Smooth muscle cell (in vitro differentiated cells): ENCODE results near the gene SYNGR1. TPM values are rescaled to one million over a fixed set of nuclear protein-coding genes. Genes with fewer than 3 reads are reported as not detected.

ENCODE experiments used
- DNase-seq: peaks from one replicate; lab custom pipeline; 2025; ENCODE audit not compliant: unreplicated experiment; lab: John Stamatoyannopoulos, UW
- H2AFZ ChIP-seq: fragments of 200-600 bp; sonication (generic); 2 replicates; pipeline ENCODE4 v1.6.0; 2016; ENCODE audit warnings: antibody characterized with exemption, low read depth, mild to moderate bottlenecking
- H3F3A ChIP-seq: fragments of 200-600 bp; sonication (generic); 2 replicates; pipeline ENCODE4 v1.6.0; 2017; ENCODE audit warnings: antibody characterized with exemption, low read depth
- H3K27ac ChIP-seq: fragments of 200-600 bp; sonication (generic); 2 replicates; pipeline ENCODE4 v1.5.1; 2016; ENCODE audit warnings: low read depth, mild to moderate bottlenecking
- H3K27me3 ChIP-seq: fragments of 200-600 bp; sonication (generic); 2 replicates; pipeline ENCODE4 v1.6.1; 2016; ENCODE audit warnings: low read depth, mild to moderate bottlenecking
- H3K36me3 ChIP-seq: fragments of 200-600 bp; sonication (generic); 2 replicates; pipeline ENCODE4 v1.5.1; 2016; ENCODE audit warnings: low read depth
- H3K4me1 ChIP-seq: fragments of 200-600 bp; sonication (generic); 2 replicates; pipeline ENCODE4 v1.5.1; 2016; ENCODE audit warnings: low read depth
- H3K4me2 ChIP-seq: fragments of 200-600 bp; sonication (generic); 2 replicates; pipeline ENCODE4 v1.6.0; 2016; ENCODE audit warnings: mild to moderate bottlenecking
- H3K4me3 ChIP-seq: fragments of 200-600 bp; sonication (generic); 2 replicates; pipeline ENCODE4 v1.5.1; 2016; ENCODE audit warnings: mild to moderate bottlenecking
- H3K79me2 ChIP-seq: fragments of 200-600 bp; sonication (generic); 2 replicates; pipeline ENCODE4 v1.6.0; 2016; ENCODE audit warnings: low read depth, mild to moderate bottlenecking
- H3K9ac ChIP-seq: fragments of 200-600 bp; sonication (generic); 2 replicates; pipeline ENCODE4 v1.6.0; 2016; ENCODE audit warnings: low read depth
- H3K9me3 ChIP-seq: fragments of 200-600 bp; sonication (generic); replicated peaks from 2 replicates; pipeline ENCODE4 v1.5.1; 2016; ENCODE audit warnings: low read depth
- H4K20me1 ChIP-seq: fragments of 200-600 bp; sonication (generic); 2 replicates; pipeline ENCODE4 v1.6.0; 2016; ENCODE audit warnings: low read depth
- WGBS: methylation state at CpG from one replicate; pipeline ENCODE4 v1.1.7; 2016; ENCODE audit warnings: low lambda C conversion rate; 5-methylcytosine and 5-hydroxymethylcytosine counted together
- polyA plus RNA-seq: library from polyadenylated mRNA; unstranded; fragments of >200 nt; fragmentation: Nextera tagmentation; extraction: Ambion mirVana; gene quantifications from 2 replicates; pipeline ENCODE4 v1.2.1, GENCODE V29; 2016
- total RNA-seq: library from RNA; depleted of rRNA; stranded (reverse); fragments of >200 nt; gene quantifications from 2 replicates; pipeline ENCODE4 v1.2.3, GENCODE V29; 2014
- TF ChIP-seq, protein P1 (sequence below): fragments of 200-600 bp; sonication (generic); IDR thresholded peaks from 2 replicates; pipeline ENCODE4 v1.5.1; 2017; ENCODE audit warnings: borderline replicate concordance, mild to moderate bottlenecking, antibody characterized with exemption; ENCODE audit not compliant: insufficient read depth, poor library complexity, severe bottlenecking

SYNGR1 gene
- total and polyA plus RNA-seq, 2 experiments from 2014 or later: 26.7 to 58.0 TPM

DNA sequence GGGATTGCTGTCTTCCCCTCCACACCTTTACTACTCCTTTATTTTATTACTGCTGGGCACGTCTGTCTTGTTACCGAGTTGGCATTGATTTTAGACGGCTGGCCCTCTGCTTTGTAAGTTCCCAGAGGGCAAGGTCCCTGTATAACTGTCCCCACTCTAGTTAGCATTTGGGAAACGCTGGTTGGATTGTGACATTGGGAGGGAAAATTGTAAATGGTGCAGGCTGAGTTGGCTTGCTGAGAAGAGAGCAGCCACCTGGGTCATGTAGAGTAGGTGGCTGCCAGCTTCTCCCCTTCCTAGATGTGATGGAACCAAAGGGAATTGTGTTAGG lies 51.5 kb downstream of the SYNGR1 start:
- no peaks in the 10 kb centered on the region for H3K36me3 ChIP-seq
- H4K20me1 ChIP-seq: peaks cover 15% of the 10 kb centered on the region
- no peak overlapping the region for H3K9ac ChIP-seq
- no peaks in the 10 kb centered on the region for H3K9me3 ChIP-seq
- peaks cover 5% of the 10 kb centered on the region for H3K4me1 ChIP-seq
- WGBS: 96% methylated on average over 4 of the region's 4 CpGs
- no peak overlapping the region for H3K27ac ChIP-seq
- H3F3A ChIP-seq: no peaks in the 10 kb centered on the region
- DNase-seq: no peak
- H3K79me2 ChIP-seq: peaks cover 29% of the 10 kb centered on the region
- no peaks in the 10 kb centered on the region for H3K27me3 ChIP-seq
- H3K4me2 ChIP-seq: no peak overlapping the region
- TF ChIP-seq, protein P1, sequence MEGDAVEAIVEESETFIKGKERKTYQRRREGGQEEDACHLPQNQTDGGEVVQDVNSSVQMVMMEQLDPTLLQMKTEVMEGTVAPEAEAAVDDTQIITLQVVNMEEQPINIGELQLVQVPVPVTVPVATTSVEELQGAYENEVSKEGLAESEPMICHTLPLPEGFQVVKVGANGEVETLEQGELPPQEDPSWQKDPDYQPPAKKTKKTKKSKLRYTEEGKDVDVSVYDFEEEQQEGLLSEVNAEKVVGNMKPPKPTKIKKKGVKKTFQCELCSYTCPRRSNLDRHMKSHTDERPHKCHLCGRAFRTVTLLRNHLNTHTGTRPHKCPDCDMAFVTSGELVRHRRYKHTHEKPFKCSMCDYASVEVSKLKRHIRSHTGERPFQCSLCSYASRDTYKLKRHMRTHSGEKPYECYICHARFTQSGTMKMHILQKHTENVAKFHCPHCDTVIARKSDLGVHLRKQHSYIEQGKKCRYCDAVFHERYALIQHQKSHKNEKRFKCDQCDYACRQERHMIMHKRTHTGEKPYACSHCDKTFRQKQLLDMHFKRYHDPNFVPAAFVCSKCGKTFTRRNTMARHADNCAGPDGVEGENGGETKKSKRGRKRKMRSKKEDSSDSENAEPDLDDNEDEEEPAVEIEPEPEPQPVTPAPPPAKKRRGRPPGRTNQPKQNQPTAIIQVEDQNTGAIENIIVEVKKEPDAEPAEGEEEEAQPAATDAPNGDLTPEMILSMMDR: no peak
- H2AFZ ChIP-seq: no peak overlapping the region
- no peak overlapping the region for H3K4me3 ChIP-seq

DNA sequence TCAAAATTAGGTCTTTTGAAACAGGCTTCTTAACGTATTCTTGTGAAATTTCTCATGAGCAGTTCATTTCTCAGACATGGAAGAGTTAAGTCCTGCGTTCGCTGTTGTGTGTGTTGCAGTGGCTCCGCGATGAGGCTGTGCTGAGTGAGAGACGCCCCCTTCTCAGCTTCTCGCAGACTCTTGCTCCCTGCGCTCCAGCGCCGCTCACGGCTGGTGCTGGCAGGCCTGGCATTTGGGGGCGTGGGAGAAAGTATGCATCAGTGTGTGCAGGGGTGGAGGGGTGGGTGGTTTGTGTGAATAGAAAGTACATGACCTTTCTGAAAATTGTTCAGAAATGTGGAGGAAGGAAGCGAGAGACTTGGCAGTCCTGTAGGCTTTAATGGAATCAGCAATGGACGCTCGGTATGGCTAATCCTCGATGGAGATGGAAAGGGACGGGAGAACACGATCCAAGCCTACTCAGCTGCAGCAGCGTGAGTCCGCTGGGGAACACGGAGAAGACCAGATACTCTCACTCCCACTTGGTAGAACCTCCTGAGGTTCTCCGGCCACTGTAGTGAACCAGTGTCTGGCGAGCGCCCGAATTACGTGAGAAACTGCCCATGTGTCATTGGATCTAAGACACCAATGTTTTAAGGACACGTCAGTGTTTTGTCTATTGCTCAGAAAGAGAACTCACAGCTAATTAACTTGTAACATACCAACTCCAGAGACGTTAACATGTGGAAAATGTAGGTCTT lies 55.7 kb downstream of the SYNGR1 start:
- no peaks in the 10 kb centered on the region for H3K36me3 ChIP-seq
- no peak for DNase-seq
- WGBS: 91% methylated on average over 28 of the region's 28 CpGs
- H3K79me2 ChIP-seq: peaks cover 30% of the 10 kb centered on the region
- H3K4me3 ChIP-seq: no peak overlapping the region
- TF ChIP-seq, protein P1: no peak
- no peaks in the 10 kb centered on the region for H3F3A ChIP-seq
- H3K9me3 ChIP-seq: no peaks in the 10 kb centered on the region
- no peak overlapping the region for H3K9ac ChIP-seq
- no peak overlapping the region for H3K27ac ChIP-seq
- no peak overlapping the region for H2AFZ ChIP-seq
- H4K20me1 ChIP-seq: peaks cover 55% of the 10 kb centered on the region
- H3K4me2 ChIP-seq: no peak overlapping the region
- peaks cover 2% of the 10 kb centered on the region for H3K4me1 ChIP-seq
- H3K27me3 ChIP-seq: no peaks in the 10 kb centered on the region

DNA sequence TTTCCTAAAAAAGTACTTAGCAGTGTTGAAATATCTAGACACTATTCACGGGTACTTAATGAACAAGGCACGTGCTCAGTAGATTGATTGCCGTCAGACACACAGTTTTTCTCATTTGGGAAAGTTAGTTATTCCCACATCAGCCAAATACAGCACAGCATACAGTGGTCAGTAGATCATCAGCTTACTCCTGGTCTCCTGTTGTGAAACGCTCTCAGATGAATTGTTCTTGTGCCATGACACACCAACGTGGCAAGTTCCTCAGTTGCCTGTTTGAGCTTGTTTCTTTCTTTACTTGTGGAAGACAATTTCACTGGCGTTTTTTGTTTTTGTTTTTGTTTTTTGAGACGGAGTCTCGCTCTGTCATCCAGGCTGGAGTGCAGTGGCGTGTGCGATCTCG lies 58.4 kb downstream of the SYNGR1 start:
- TF ChIP-seq, protein P1: no peak
- Histone ChIP-seq H2AFZ (no peak overlapping the region), H3K4me2 (no peak overlapping the region), H3K4me3 (no peak overlapping the region), H3K4me1 (no peaks in the 10 kb centered on the region), H3K27ac (no peak overlapping the region), H3K79me2 (peaks cover 14% of the 10 kb centered on the region), H3K9ac (no peak overlapping the region), H3K36me3 (no peaks in the 10 kb centered on the region), H4K20me1 (peaks cover 82% of the 10 kb centered on the region), H3F3A (peaks cover 7% of the 10 kb centered on the region), H3K9me3 (no peaks in the 10 kb centered on the region), H3K27me3 (no peaks in the 10 kb centered on the region)
- WGBS: 93% methylated on average over 11 of the region's 11 CpGs
- DNase-seq: no peak

DNA sequence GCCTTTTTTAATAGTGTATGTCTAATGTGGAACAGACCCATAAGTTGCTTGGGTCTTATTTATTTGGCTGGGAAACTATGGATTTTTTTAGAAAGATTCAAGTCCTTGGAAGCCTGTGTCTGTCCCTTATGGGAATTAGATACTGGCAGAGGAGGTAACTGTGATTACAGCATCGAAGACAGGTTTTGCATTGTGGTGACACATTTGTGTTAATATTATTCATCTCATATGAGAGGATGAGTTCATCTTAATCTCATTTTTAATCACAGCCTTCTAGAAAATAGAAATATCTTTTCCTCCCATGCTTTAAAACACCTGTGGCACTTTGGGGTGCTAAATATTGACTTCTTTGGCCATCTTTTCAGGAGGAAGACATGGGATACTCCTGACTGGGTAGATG lies 59.0 kb downstream of the SYNGR1 start:
- no peaks in the 10 kb centered on the region for H3K27me3 ChIP-seq
- H3K4me2 ChIP-seq: no peak overlapping the region
- no peaks in the 10 kb centered on the region for H3K4me1 ChIP-seq
- no peaks in the 10 kb centered on the region for H3K9me3 ChIP-seq
- H3K36me3 ChIP-seq: no peaks in the 10 kb centered on the region
- H2AFZ ChIP-seq: no peak overlapping the region
- 96% methylated on average over 1 of the region's 1 CpG for WGBS
- TF ChIP-seq, protein P1: no peak
- no peak overlapping the region for H3K4me3 ChIP-seq
- H3K79me2 ChIP-seq: peaks cover 19% of the 10 kb centered on the region
- H4K20me1 ChIP-seq: peaks cover 88% of the 10 kb centered on the region
- DNase-seq: no peak
- peaks cover 7% of the 10 kb centered on the region for H3F3A ChIP-seq
- no peak overlapping the region for H3K27ac ChIP-seq
- H3K9ac ChIP-seq: no peak overlapping the region
